Lung (tissue), 12 donors: Measurements from ENCODE around the gene PLET1. TPM values are rescaled to one million over a fixed set of nuclear protein-coding genes. Genes with fewer than 3 reads are reported as not detected.
A peak's percentile ranks its signal among the peaks of the same experiment; 100 is the strongest.

Source experiments
- ATAC-seq: fragments of 200-7000 bp; cut with Tn5 transposase; one replicate; pipeline ENCODE4 v1.9.1; 2020; ENCODE audit warnings: moderate number of reproducible peaks; ENCODE audit not compliant: insufficient read depth, low FRiP score
- DNase-seq, 3 donors: peaks; one replicate each; pipeline ENCODE4 v3.0.0-alpha.2; 2013 to 2017
- H3K27ac ChIP-seq, 2 donors: one replicate each; pipeline ENCODE4 v1.5.1; 2013; ENCODE audit warnings: mild to moderate bottlenecking in 2 of 2, moderate library complexity in 2 of 2, control low read depth in 1 of 2, inconsistent platforms in 1 of 2, low read depth in 1 of 2, low read length in 1 of 2
- H3K27me3 ChIP-seq, 3 donors: one replicate each; pipeline ENCODE4 v1.5.1; 2013; ENCODE audit warnings: low read length in 2 of 3; ENCODE audit not compliant: control insufficient read depth in 3 of 3, insufficient read depth in 3 of 3
- H3K36me3 ChIP-seq, 4 donors: one replicate each; pipeline ENCODE4 v1.5.1; 2013; ENCODE audit warnings: low read length in 4 of 4, mild to moderate bottlenecking in 1 of 4, moderate library complexity in 1 of 4; ENCODE audit not compliant: control insufficient read depth in 4 of 4, insufficient read depth in 4 of 4
- H3K4me1 ChIP-seq, 5 donors: one replicate each; pipeline ENCODE4 v1.5.1; 2013; ENCODE audit warnings: low read length in 5 of 5, mild to moderate bottlenecking in 2 of 5, moderate library complexity in 1 of 5; ENCODE audit not compliant: control insufficient read depth in 5 of 5, insufficient read depth in 5 of 5
- H3K4me3 ChIP-seq: one replicate; pipeline ENCODE4 v1.5.1; 2013; ENCODE audit warnings: mild to moderate bottlenecking, control low read depth, moderate library complexity
- H3K9ac ChIP-seq, 2 donors: one replicate each; pipeline ENCODE4 v1.5.1; 2013; ENCODE audit warnings: low read length in 2 of 2, control low read depth in 1 of 2; ENCODE audit not compliant: insufficient read depth in 1 of 2
- H3K9me3 ChIP-seq, 4 donors: one replicate each; pipeline ENCODE4 v1.5.1; 2013; ENCODE audit warnings: low read length in 3 of 4, mild to moderate bottlenecking in 1 of 4, moderate library complexity in 1 of 4; ENCODE audit not compliant: control insufficient read depth in 4 of 4, insufficient read depth in 3 of 4
- CTCF ChIP-seq: IDR thresholded peaks from 2 replicates; pipeline ENCODE4 v1.5.1; 2012; ENCODE audit warnings: mild to moderate bottlenecking; ENCODE audit errors: control extremely low read depth, extremely low read depth
- WGBS, 2 donors: extraction: QIAGEN DNeasy Blood & Tissue Kit; methylation state at CpG; one replicate each; pipeline ENCODE4 v1.1.7; 2013; 5-methylcytosine and 5-hydroxymethylcytosine counted together
- polyA plus RNA-seq, 2 donors: library from polyadenylated mRNA; stranded (reverse); fragments of 200-250 nt; gene quantifications; one replicate each; pipeline ENCODE4 v1.2.1, GENCODE V29; 2013
- total RNA-seq, 2 donors: library from RNA; depleted of rRNA in 1 of 2; stranded (reverse); fragments of >200 nt in 1 of 2; gene quantifications; one replicate each; pipeline ENCODE4 v1.2.1, GENCODE V29; 2014 to 2021
- donor health status: control.
- donor health status: control.
- donor health status: Bipolar disorder and iron deficiency.
- donor health status: healthy.
- donor health status: DM: yes; HTN: yes; CAD: no.

PLET1 gene
- total and polyA plus RNA-seq, 4 donors: not detected

GRCh38 chr11:112289588-112290492 lies 29.2 kb upstream of the PLET1 start:
- Histone ChIP-seq H3K27me3 (no peaks in the 10 kb centered on the region), H3K4me1 (peaks cover 0 to 14% (median 4%) of the 10 kb centered on the region in 5 donors), H3K9ac (peak overlapping the region; percentile 48 to 76), H3K9me3 (peaks cover 0 to 2% (median 0%) of the 10 kb centered on the region in 4 donors), H3K36me3 (no peaks in the 10 kb centered on the region), H3K27ac (peak overlapping the region; percentile 57 to 77), H3K4me3 (peak overlapping the region; percentile 60)
- DNase-seq (peak; percentile 70 to 84 (median 78)), ATAC-seq (peak; percentile 95)
- peak; percentile 83 for TF ChIP-seq CTCF
- WGBS, 2 donors: 3% methylated on average over 57 to 60 of the region's 60 CpGs

GRCh38 chr11:112288021-112288420 lies 27.4 kb upstream of the PLET1 start:
- Histone ChIP-seq H3K9me3 (no peaks in the 10 kb centered on the region), H3K4me1 (peaks cover 0 to 6% (median 4%) of the 10 kb centered on the region in 5 donors), H3K4me3 (no peak overlapping the region), H3K27me3 (no peaks in the 10 kb centered on the region), H3K36me3 (no peaks in the 10 kb centered on the region), H3K27ac (no peak overlapping the region), H3K9ac (no peak overlapping the region)
- DNase-seq: no peak
- no peak for ATAC-seq
- WGBS, 2 donors: 89 to 91% methylated on average over 3 of the region's 3 CpGs
- no peak for TF ChIP-seq CTCF

GRCh38 chr11:112285841-112286311 lies 25.2 kb upstream of the PLET1 start:
- DNase-seq: no peak
- 90 to 92% methylated on average over 6 of the region's 6 CpGs for WGBS, 2 donors

More at GRCh38 chr11:112285841-112286311, 25.2 kb upstream of the PLET1 start:
- Histone ChIP-seq H3K4me3 (no peak overlapping the region), H3K9ac (no peak overlapping the region), H3K9me3 (no peaks in the 10 kb centered on the region), H3K27ac (no peak overlapping the region), H3K27me3 (no peaks in the 10 kb centered on the region), H3K36me3 (no peaks in the 10 kb centered on the region), H3K4me1 (peaks cover 0 to 6% (median 2%) of the 10 kb centered on the region in 5 donors)
- TF ChIP-seq CTCF: no peak
- ATAC-seq: no peak
